CD14-positive monocyte (primary cell): ENCODE data around the gene DIABLO. TPM values are rescaled to one million over a fixed set of nuclear protein-coding genes. Genes with fewer than 3 reads are reported as not detected.

ENCODE experiments used
- DNase-seq, 3 donors: peaks; one replicate each; pipeline ENCODE4 v3.0.0-alpha.2; 2011 to 2022
- H2AFZ ChIP-seq: 2 replicates; pipeline ENCODE4 v1.6.0; 2012; ENCODE audit warnings: mild to moderate bottlenecking, low read depth, low read length, inconsistent platforms; ENCODE audit not compliant: insufficient read depth, poor library complexity, severe bottlenecking
- H3K27ac ChIP-seq, 2 donors: 1 replicate in 1 of 2; 2 replicates in 1 of 2; pipeline ENCODE4 v1.5.1; 2012 to 2013; ENCODE audit warnings: low read length in 2 of 2, control low read depth in 1 of 2, inconsistent platforms in 1 of 2, low read depth in 1 of 2, mild to moderate bottlenecking in 1 of 2
- H3K27me3 ChIP-seq, 2 donors: one replicate each; pipeline versions ENCODE4 v1.6.0 to v1.6.1; 2011 to 2013; ENCODE audit warnings: low read length in 2 of 2; ENCODE audit not compliant: control insufficient read depth in 2 of 2, insufficient read depth in 2 of 2
- H3K36me3 ChIP-seq, 2 donors: replicated peaks in 1 of 2; 1 replicate in 1 of 2; 2 replicates in 1 of 2; pipeline versions ENCODE4 v1.5.1 to v1.6.1; 2012 to 2013; ENCODE audit warnings: low read length in 2 of 2, control low read depth in 1 of 2, inconsistent platforms in 1 of 2, mild to moderate bottlenecking in 1 of 2; ENCODE audit not compliant: insufficient read depth in 2 of 2, control insufficient read depth in 1 of 2
- H3K4me1 ChIP-seq, 2 donors: 1 replicate in 1 of 2; 2 replicates in 1 of 2; pipeline versions ENCODE4 v1.5.1 to v1.6.1; 2012 to 2013; ENCODE audit warnings: low read length in 2 of 2, control low read depth in 1 of 2, inconsistent platforms in 1 of 2, mild to moderate bottlenecking in 1 of 2, moderate library complexity in 1 of 2; ENCODE audit not compliant: insufficient read depth in 2 of 2, control insufficient read depth in 1 of 2
- H3K4me2 ChIP-seq: replicated peaks from 2 replicates; pipeline ENCODE3; 2012; ENCODE audit warnings: low read length, moderate library complexity, mild to moderate bottlenecking; ENCODE audit not compliant: poor library complexity, severe bottlenecking; ENCODE audit errors: extremely low read depth
- H3K4me3 ChIP-seq, 3 experiments: fragments of 200-600 bp in 1 of 3; sonication (generic) in 1 of 3; replicated peaks in 1 of 3; 1 replicate in 2 of 3; 2 replicates in 1 of 3; pipeline ENCODE4 v1.5.1; 2011 to 2013; ENCODE audit warnings: low read length in 3 of 3, mild to moderate bottlenecking in 3 of 3, control low read depth in 2 of 3, low read depth in 2 of 3, inconsistent platforms in 1 of 3, moderate library complexity in 1 of 3
- H3K79me2 ChIP-seq: 2 replicates; pipeline ENCODE4 v1.6.0; 2012; ENCODE audit warnings: mild to moderate bottlenecking, control low read depth, inconsistent platforms, low read length, moderate library complexity; ENCODE audit not compliant: insufficient read depth
- H3K9ac ChIP-seq: 2 replicates; pipeline ENCODE4 v1.6.0; 2017; ENCODE audit warnings: low read length, mild to moderate bottlenecking; ENCODE audit not compliant: insufficient read depth, poor library complexity, severe bottlenecking
- H3K9me3 ChIP-seq, 2 donors: replicated peaks in 1 of 2; 1 replicate in 1 of 2; 2 replicates in 1 of 2; pipeline versions ENCODE4 v1.5.1 to v1.6.1; 2012 to 2013; ENCODE audit warnings: low read length in 2 of 2, control low read depth in 1 of 2; ENCODE audit not compliant: control insufficient read depth in 1 of 2, insufficient read depth in 1 of 2
- H4K20me1 ChIP-seq: 2 replicates; pipeline ENCODE4 v1.6.0; 2012; ENCODE audit warnings: mild to moderate bottlenecking, low read length, control low read depth, moderate library complexity; ENCODE audit not compliant: insufficient read depth
- H3K27ac Mint-ChIP-seq, 7 donors: one replicate each; pipeline ENCODE4 v1.8.0; 2020; ENCODE audit warnings: mild to moderate bottlenecking in 7 of 7, mixed read lengths in 7 of 7, moderate library complexity in 6 of 7, inconsistent platforms in 2 of 7
- H3K27me3 Mint-ChIP-seq, 3 donors: one replicate each; pipeline ENCODE4 v1.8.0; 2021 to 2022; ENCODE audit warnings: low read depth in 3 of 3, mild to moderate bottlenecking in 3 of 3, mixed read lengths in 3 of 3, moderate library complexity in 3 of 3, inconsistent platforms in 1 of 3
- H3K36me3 Mint-ChIP-seq, 2 donors: one replicate each; pipeline ENCODE4 v1.8.0; 2020; ENCODE audit warnings: mixed read lengths in 2 of 2, inconsistent platforms in 1 of 2, mild to moderate bottlenecking in 1 of 2
- H3K4me1 Mint-ChIP-seq: one replicate; pipeline ENCODE4 v1.8.0; 2020; ENCODE audit warnings: mild to moderate bottlenecking, mixed read lengths
- H3K4me3 Mint-ChIP-seq, 2 donors: one replicate each; pipeline ENCODE4 v1.8.0; 2020; ENCODE audit warnings: mild to moderate bottlenecking in 2 of 2, mixed read lengths in 2 of 2, moderate library complexity in 1 of 2
- H3K9me3 Mint-ChIP-seq, 7 donors: one replicate each; pipeline ENCODE4 v1.8.0; 2020 to 2022; ENCODE audit warnings: mixed read lengths in 7 of 7, mild to moderate bottlenecking in 6 of 7, moderate library complexity in 6 of 7, inconsistent platforms in 2 of 7
- CTCF ChIP-seq: fragments of 200-600 bp; IDR thresholded peaks from one replicate; pipeline ENCODE4 v1.8.0; 2022; ENCODE audit warnings: antibody characterized with exemption, mild to moderate bottlenecking
- WGBS: methylation state at CpG from one replicate; pipeline ENCODE4 v1.1.5; 2013; ENCODE audit warnings: missing lambda C conversion rate; ENCODE audit not compliant: insufficient coverage; 5-methylcytosine and 5-hydroxymethylcytosine counted together
- intact Hi-C, 2 donors: fragments of 100-400 bp; cut with micrococcal nuclease; formaldehyde crosslinking; loops; one replicate each; pipeline versions ENCODE4 v1.15.0 to v1.15.1; 2023
- polyA plus RNA-seq, 3 donors: library from polyadenylated mRNA; depleted of rRNA in 1 of 3; unstranded in 2 of 3; stranded (reverse) in 1 of 3; fragments of 300-500 nt in 2 of 3; fragments of >200 nt in 1 of 3; fragmentation: Illumina TruSeq in 2 of 3; gene quantifications; 1 replicate in 2 of 3; 2 replicates in 1 of 3; pipeline ENCODE4 v1.2.3, GENCODE V29; 2012 to 2021

Gene DIABLO
- polyA plus RNA-seq, 3 donors = 33.5 to 55.9 (median 51.3) TPM

GRCh38 chr12:122216445-122216844, 9.4 kb downstream of the DIABLO start:
- Mint-ChIP-seq H3K36me3 (peaks cover 72 to 99% of the 10 kb centered on the region in 2 donors), H3K27ac (no peak overlapping the region)
- no CpG with 5 or more reads among the region's 1 CpG for WGBS

DNA sequence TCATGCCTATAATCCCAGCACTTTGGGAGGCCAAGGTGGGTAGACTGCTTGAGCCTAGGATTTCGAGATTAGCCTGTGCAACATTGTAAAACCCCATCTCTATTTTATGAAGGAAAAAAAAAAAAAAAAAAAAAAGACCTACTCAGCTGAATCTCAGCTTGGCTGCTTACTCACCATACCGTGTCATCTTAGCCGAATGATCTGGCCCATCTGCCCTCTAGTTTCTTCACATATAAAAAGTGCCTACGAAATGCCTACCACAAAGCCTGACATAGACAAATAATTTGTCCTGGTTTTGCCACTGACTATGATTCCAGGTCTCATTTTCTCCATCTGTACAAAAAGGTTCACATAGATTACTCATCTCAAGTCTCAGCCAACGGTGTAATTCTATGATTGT, 10.1 kb downstream of the DIABLO start:
- no peak overlapping the region for H2AFZ ChIP-seq
- H3K9ac ChIP-seq = no peak overlapping the region
- H3K79me2 ChIP-seq = peaks cover 5% of the 10 kb centered on the region
- peaks cover 0 to 3% (median 0%) of the 10 kb centered on the region in 3 donors for H3K27me3 Mint-ChIP-seq
- H3K4me3 ChIP-seq = no peak overlapping the region
- TF ChIP-seq CTCF = no peak
- H3K4me1 Mint-ChIP-seq = no peaks in the 10 kb centered on the region
- no peak overlapping the region for H3K27ac ChIP-seq
- peaks cover 19% of the 10 kb centered on the region for H4K20me1 ChIP-seq
- no peaks in the 10 kb centered on the region for H3K4me1 ChIP-seq
- H3K27me3 ChIP-seq = no peaks in the 10 kb centered on the region
- H3K9me3 ChIP-seq = no peaks in the 10 kb centered on the region
- peaks cover 75 to 96% of the 10 kb centered on the region in 2 donors for H3K36me3 ChIP-seq
- intact Hi-C loops = no loop called here
- no peak for DNase-seq
- no peaks in the 10 kb centered on the region for H3K9me3 Mint-ChIP-seq
- WGBS = 100% methylated on average over 3 of the region's 5 CpGs
- H3K27ac Mint-ChIP-seq = no peak overlapping the region
- H3K4me2 ChIP-seq = no peak overlapping the region
- peaks cover 69 to 98% of the 10 kb centered on the region in 2 donors for H3K36me3 Mint-ChIP-seq
- H3K4me3 Mint-ChIP-seq = no peak overlapping the region

More at GRCh38 chr12:122216445-122216844, 9.4 kb downstream of the DIABLO start:
- intact Hi-C loops = no loop called here
- no peak overlapping the region for H3K4me3 ChIP-seq
- peaks cover 9% of the 10 kb centered on the region for H3K79me2 ChIP-seq
- no peak overlapping the region for H3K4me2 ChIP-seq
- TF ChIP-seq CTCF = no peak
- H3K4me1 ChIP-seq = no peaks in the 10 kb centered on the region
- no peak overlapping the region for H3K27ac ChIP-seq
- no peak for DNase-seq
- H3K9me3 Mint-ChIP-seq = no peaks in the 10 kb centered on the region
- H3K27me3 ChIP-seq = no peaks in the 10 kb centered on the region
- H4K20me1 ChIP-seq = peaks cover 22% of the 10 kb centered on the region
- H3K36me3 ChIP-seq = peaks cover 75 to 96% of the 10 kb centered on the region in 2 donors
- H3K9me3 ChIP-seq = no peaks in the 10 kb centered on the region
- peaks cover 0 to 3% (median 1%) of the 10 kb centered on the region in 3 donors for H3K27me3 Mint-ChIP-seq
- H3K9ac ChIP-seq = no peak overlapping the region
- no peak overlapping the region for H2AFZ ChIP-seq
- no peaks in the 10 kb centered on the region for H3K4me1 Mint-ChIP-seq
- H3K4me3 Mint-ChIP-seq = no peak overlapping the region
